Measurements from ENCODE around the gene LIMS1. TPM values are rescaled to one million over a fixed set of nuclear protein-coding genes. Genes with fewer than 3 reads are reported as not detected.
"Not testable (repeated sequence)": the region's sequence is repeated elsewhere in the genome, so short reads cannot be mapped to it uniquely, and the experiment has no call there.

The LIMS1 gene
- total and polyA plus RNA-seq, 11 donors, result 21.3 to 136 (median 76.0) TPM

DNA sequence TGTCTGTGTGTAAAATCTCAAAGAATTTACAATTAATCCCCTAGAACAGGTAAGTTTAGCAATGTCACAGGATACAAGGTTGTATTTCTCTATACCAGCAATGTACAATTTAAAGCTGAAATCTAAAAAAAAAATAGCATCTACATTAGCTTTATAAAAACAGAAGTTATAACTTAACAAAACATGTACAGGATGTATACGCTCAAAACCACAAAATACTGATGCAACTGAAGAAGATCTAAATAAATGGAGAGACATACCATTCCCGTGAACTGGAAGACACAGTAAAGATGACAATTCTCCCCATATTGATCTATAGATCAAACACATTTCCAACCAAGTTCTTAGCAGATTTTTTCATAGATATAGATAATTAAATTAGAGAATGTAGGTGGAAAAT is 167.5 kb downstream of the LIMS1 start:
- Histone ChIP-seq H3K9me3 (peaks cover 0 to 7% (median 0%) of the 10 kb centered on the region in 12 donors), H3K4me3 (no peak overlapping the region), H3K27me3 (no peaks in the 10 kb centered on the region), H3K36me3 (no peaks in the 10 kb centered on the region), H3K4me1 (peaks cover 0 to 7% (median 2%) of the 10 kb centered on the region in 12 donors), H3K27ac (no peak overlapping the region)
- WGBS, 4 donors, result 80 to 93% (median 86%) methylated on average over 2 of the region's 2 CpGs
- no peak for TF ChIP-seq POLR2A (IDR thresholded peaks at IDR 0.05)
- TF ChIP-seq, protein P1, sequence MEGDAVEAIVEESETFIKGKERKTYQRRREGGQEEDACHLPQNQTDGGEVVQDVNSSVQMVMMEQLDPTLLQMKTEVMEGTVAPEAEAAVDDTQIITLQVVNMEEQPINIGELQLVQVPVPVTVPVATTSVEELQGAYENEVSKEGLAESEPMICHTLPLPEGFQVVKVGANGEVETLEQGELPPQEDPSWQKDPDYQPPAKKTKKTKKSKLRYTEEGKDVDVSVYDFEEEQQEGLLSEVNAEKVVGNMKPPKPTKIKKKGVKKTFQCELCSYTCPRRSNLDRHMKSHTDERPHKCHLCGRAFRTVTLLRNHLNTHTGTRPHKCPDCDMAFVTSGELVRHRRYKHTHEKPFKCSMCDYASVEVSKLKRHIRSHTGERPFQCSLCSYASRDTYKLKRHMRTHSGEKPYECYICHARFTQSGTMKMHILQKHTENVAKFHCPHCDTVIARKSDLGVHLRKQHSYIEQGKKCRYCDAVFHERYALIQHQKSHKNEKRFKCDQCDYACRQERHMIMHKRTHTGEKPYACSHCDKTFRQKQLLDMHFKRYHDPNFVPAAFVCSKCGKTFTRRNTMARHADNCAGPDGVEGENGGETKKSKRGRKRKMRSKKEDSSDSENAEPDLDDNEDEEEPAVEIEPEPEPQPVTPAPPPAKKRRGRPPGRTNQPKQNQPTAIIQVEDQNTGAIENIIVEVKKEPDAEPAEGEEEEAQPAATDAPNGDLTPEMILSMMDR (IDR thresholded peaks at IDR 0.05), result no peak
- DNase-seq (no peak), ATAC-seq (no peak)
- intact Hi-C loops (cut with DNase I), result no loop called here

DNA sequence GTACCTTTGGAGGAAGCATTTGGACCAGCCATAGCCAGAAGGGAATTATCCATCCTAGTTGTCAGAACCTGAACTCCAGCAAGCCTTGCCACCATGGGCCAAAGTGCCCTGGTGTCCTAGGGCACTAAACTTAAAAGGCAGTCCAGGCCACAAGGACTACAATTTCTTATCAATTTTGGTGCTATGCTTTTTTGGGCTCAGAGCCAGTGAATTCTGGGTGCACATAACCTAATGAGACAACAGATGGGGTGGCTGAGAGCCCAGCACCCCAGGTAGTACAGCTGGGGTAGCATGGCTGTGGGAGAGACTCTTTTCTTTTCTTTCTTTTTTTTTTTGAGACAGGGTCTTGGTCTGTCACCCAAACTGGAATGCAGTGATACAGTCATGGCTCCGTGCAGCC is 170.6 kb downstream of the LIMS1 start:
- no peaks in the 10 kb centered on the region for H3K36me3 ChIP-seq
- H3K27me3 ChIP-seq, result no peaks in the 10 kb centered on the region
- H3K4me3 ChIP-seq, result no peak overlapping the region
- peaks cover 0 to 7% (median 2%) of the 10 kb centered on the region in 12 donors for H3K4me1 ChIP-seq
- ATAC-seq (no peak), DNase-seq (no peak)
- H3K9me3 ChIP-seq, result peaks cover 0 to 19% (median 0%) of the 10 kb centered on the region in 12 donors
- 88 to 95% (median 91%) methylated on average over 1 of the region's 1 CpG for WGBS, 4 donors
- intact Hi-C loops (cut with DNase I), result no loop called here
- no peak for TF ChIP-seq POLR2A (IDR thresholded peaks at IDR 0.05)
- H3K27ac ChIP-seq, result no peak overlapping the region

DNA sequence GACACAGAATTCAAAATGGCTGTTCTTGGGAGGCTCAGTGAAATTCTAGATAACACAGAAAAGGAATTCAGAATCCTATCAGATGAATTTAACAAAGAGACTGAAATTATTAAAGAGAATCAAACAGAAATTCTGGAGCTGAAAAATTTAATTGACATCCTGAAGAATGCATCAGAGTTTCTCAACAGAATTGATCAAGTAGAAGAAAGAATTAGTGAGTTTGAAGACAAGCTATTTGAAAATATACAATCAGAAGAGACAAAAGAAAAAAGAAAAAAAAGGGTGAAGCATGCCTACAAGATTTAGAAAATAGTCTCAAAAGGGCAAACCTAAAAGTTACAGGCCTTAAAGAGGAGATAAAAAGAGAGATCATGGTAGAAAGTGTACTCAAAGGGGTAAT is 173.0 kb downstream of the LIMS1 start:
- TF ChIP-seq, protein P1 (IDR thresholded peaks at IDR 0.05), result no peak
- no peak for TF ChIP-seq POLR2A (IDR thresholded peaks at IDR 0.05)
- DNase-seq, result no peak
- no peak for ATAC-seq
- Histone ChIP-seq H3K9me3 (peaks cover 0 to 19% (median 0%) of the 10 kb centered on the region in 12 donors), H3K27ac (no peak overlapping the region), H3K4me3 (no peak overlapping the region), H3K4me1 (no peaks in the 10 kb centered on the region), H3K27me3 (no peaks in the 10 kb centered on the region), H3K36me3 (no peaks in the 10 kb centered on the region)
- intact Hi-C loops (cut with DNase I), result no loop called here

DNA sequence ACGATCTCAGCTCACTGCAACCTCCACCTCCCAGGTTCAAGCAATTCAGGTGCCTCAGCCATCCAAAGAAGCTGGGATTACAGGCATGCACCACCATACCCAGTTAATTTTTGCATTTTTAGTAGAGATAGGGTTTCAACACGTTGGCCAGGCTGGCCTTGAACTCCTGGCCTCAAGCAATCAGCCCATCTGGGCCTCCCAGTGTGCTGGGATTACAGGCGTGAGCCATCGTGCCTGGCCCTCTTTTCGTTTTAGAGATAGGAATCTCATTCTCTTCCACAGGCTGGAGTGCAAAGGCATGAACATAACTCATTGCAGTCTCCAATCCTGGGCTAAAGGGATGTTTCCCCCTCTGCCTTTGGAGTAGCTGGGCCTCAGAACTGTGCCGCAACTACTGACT is 182.7 kb downstream of the LIMS1 start:
- H3K4me3 ChIP-seq, H3K27ac ChIP-seq, H3K36me3 ChIP-seq, H3K27me3 ChIP-seq, DNase-seq, H3K9me3 ChIP-seq, ATAC-seq: not testable (repeated sequence)
- 63 to 70% (median 69%) methylated on average over 6 of the region's 6 CpGs for WGBS, 4 donors
- peaks cover 0 to 22% (median 8%) of the 10 kb centered on the region in 12 donors for H3K4me1 ChIP-seq
- intact Hi-C loops (cut with DNase I), result loop anchor here in 1 of 10 donors (10.0 kb wide), 1 partner anchor 102 kb away; no protein-coding TSS in a partner anchor

DNA sequence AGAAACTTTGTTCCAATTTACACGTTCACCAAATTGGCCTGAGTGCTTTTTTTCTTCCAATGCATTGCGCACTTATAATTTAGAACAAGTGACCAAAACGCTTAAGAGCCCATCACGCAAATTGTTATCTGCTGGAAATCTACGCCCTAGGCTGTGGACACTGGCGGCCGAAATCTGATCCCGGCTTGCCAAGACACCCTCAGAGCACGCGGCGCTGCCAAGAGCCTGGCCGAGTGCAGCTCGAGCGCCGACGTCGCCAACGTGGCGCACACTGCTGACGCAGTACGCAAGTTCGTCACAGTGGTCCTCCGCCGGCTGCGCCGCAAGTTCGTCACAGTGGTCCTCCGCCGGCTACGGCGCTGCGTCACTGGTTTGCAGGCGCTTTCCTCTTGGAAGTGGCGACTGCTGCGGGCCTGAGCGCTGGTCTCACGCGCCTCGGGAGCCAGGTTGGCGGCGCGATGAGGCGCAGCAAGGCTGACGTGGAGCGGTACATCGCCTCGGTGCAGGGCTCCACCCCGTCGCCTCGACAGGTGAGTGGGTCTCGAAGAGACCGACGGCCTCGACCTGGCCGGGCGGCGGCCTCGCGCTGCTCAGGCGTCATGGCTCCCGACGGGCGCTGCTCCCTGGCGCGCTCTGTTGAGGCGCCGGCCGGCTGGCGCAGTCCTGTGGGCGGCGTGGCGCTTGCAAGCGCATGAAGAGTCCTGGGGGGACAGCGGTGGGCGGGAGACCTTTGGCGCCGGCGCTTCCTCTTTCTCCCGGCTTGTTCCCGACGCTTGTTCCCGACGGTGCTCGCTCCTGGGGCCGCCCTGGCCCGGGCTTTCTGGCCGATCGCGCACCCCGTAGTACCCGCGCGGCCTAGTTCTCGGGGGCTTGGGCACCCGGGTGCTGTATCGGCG is 185.1 kb downstream of the LIMS1 start, which contains the start of gene RANBP2:
RANBP2 (plus strand) TSS at position 334 of the 896 bp plus-strand sequence; CDS start at position 459, 125 bp downstream.
- ATAC-seq (peak; percentile 96 to 100 (median 100)), DNase-seq (peak; percentile 95 to 98 (median 97))
- H3K27ac ChIP-seq, result peak within 1 kb of the TSS; percentile 89 to 100 (median 95)
- TF ChIP-seq, protein P1 (IDR thresholded peaks at IDR 0.05), result no peak
- TF ChIP-seq POLR2A (IDR thresholded peaks at IDR 0.05), result peak; percentile 37 to 94
- H3K4me3 ChIP-seq, result peak within 1 kb of the TSS; percentile 60 to 100 (median 90)
- H3K4me1 ChIP-seq, result peaks cover 0 to 33% (median 12%) of the 10 kb centered on the region in 12 donors
- WGBS, 4 donors, result 0 to 1% (median 1%) methylated on average over 27 to 97 of the region's 97 CpGs
- intact Hi-C loops (cut with DNase I), result loop anchor here in 1 of 10 donors (10.0 kb wide), 1 partner anchor 105 kb away; no protein-coding TSS in a partner anchor
- no peaks in the 10 kb centered on the region for H3K27me3 ChIP-seq
- no peaks in the 10 kb centered on the region for H3K36me3 ChIP-seq
- H3K9me3 ChIP-seq, result no peaks in the 10 kb centered on the region

DNA sequence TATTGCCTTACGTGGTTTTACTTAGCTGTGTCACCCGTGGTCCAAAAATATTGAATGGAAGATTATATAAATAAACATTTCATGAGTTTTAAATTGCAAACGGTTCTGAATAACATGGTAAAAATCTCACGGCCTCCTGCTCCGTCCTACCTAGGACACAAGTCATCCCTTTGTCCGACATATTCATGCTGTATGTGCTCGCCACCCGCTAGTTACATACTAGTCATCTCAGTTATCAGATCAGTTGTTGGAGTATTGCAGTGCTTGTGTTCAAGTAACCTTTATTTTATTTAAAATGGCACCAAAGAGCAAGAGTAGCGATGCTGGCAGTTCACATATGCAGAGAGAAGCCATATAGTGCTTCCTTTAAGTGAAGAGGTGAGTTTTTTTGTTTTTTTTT is 191.8 kb downstream of the LIMS1 start:
- ATAC-seq; H3K9me3 ChIP-seq; DNase-seq; intact Hi-C loops (cut with DNase I); H3K27ac ChIP-seq; H3K4me3 ChIP-seq; H3K36me3 ChIP-seq; H3K27me3 ChIP-seq: not testable (repeated sequence)
- peaks cover 0 to 39% (median 13%) of the 10 kb centered on the region in 12 donors for H3K4me1 ChIP-seq
- 67 to 78% (median 74%) methylated on average over 9 of the region's 9 CpGs for WGBS, 4 donors

DNA sequence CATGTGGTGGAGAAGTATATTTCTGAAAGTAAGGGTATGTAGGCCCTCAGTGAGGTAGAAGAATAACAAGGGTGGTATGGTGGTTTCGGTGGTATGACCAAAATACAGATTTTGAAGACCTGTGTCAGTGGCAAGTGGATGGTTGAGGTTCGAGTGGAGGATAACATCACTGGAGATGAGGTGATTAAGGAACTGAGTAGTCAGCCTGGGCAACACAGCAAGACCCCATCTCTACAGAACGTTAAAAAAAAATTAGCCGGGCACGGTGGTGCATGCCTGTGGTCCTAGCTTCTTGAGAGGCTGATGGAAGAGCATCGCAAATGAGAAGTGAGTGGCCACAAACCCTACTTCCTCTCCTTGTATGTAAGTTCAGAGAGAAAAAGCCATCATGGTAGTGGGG is 200.4 kb downstream of the LIMS1 start:
- intact Hi-C loops (cut with DNase I); ATAC-seq; H3K27me3 ChIP-seq; H3K27ac ChIP-seq; H3K4me1 ChIP-seq; H3K9me3 ChIP-seq; H3K4me3 ChIP-seq; DNase-seq: not testable (repeated sequence)
- peaks cover 0 to 82% (median 53%) of the 10 kb centered on the region in 9 donors for H3K36me3 ChIP-seq
- WGBS, 4 donors, result 91 to 94% (median 92%) methylated on average over 6 of the region's 6 CpGs
